Esophagus squamous epithelium (tissue), 4 donors: Measurements from ENCODE around the gene NAP1L5.

Experiments used
- POLR2A ChIP-seq, 4 donors: fragments of 450-650 bp; IDR thresholded peaks; one replicate each; pipeline ENCODE4 v1.6.1; 2017; ENCODE audit warnings: antibody characterized with exemption in 4 of 4, mild to moderate bottlenecking in 4 of 4, moderate library complexity in 3 of 4
- TF ChIP-seq, protein P1 (sequence below), 6 experiments: fragments of 450-650 bp in 4 of 6; fragments of 200-600 bp in 2 of 6; sonication (generic) in 2 of 6; IDR thresholded peaks; one replicate each; pipeline ENCODE4 v1.5.1; 2016 to 2019; ENCODE audit warnings: antibody characterized with exemption in 6 of 6, mild to moderate bottlenecking in 4 of 6, moderate library complexity in 4 of 6

DNA sequence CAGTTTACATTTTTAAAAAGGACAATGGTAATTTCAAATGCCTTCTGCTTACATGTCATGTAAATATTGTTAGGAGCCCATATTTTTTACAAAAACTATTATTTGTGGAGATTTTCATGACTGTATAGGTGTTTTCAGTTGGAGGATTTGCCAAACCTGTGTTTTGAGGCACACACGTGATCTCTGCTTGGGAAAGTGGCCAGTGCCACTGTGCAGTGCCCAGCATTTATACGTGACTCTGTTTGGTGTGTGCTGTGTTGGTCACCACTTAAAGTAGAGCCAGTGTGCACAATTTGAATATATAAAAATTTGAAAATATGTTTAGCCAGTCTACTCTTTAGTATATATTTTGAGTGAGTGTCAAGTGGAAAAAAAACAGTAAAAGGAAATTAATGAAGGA, 26.8 kb upstream of the NAP1L5 start:
- TF ChIP-seq, protein P1, sequence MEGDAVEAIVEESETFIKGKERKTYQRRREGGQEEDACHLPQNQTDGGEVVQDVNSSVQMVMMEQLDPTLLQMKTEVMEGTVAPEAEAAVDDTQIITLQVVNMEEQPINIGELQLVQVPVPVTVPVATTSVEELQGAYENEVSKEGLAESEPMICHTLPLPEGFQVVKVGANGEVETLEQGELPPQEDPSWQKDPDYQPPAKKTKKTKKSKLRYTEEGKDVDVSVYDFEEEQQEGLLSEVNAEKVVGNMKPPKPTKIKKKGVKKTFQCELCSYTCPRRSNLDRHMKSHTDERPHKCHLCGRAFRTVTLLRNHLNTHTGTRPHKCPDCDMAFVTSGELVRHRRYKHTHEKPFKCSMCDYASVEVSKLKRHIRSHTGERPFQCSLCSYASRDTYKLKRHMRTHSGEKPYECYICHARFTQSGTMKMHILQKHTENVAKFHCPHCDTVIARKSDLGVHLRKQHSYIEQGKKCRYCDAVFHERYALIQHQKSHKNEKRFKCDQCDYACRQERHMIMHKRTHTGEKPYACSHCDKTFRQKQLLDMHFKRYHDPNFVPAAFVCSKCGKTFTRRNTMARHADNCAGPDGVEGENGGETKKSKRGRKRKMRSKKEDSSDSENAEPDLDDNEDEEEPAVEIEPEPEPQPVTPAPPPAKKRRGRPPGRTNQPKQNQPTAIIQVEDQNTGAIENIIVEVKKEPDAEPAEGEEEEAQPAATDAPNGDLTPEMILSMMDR (IDR thresholded peaks at IDR 0.05), result no peak
- TF ChIP-seq POLR2A (IDR thresholded peaks at IDR 0.05), result no peak
